RPMI8226 (cell line): ENCODE results near the gene VPS39.
A peak's percentile ranks its signal among the peaks of the same experiment; 100 is the strongest.

Experiments used
- DNase-seq: peaks from one replicate; pipeline ENCODE4 v3.0.0-alpha.2; 2015

VPS39 gene

GRCh38 chr15:42157981-42158765 is 49.9 kb downstream of the VPS39 start:
- no peak for DNase-seq

GRCh38 chr15:42157381-42157780 is 50.7 kb downstream of the VPS39 start:
- no peak for DNase-seq

GRCh38 chr15:42156243-42156922 is 51.7 kb downstream of the VPS39 start, which contains the start of gene PLA2G4F:
Gene PLA2G4F, minus strand, starts transcription at chr15:42156636. Its CDS starts 87 bp downstream, at chr15:42156549.
- peak; percentile 63 for DNase-seq

- DNase-seq = no peak
These were observed 52.4 kb downstream of the VPS39 start for GRCh38 chr15:42155546-42156242.

GRCh38 chr15:42154956-42155355 is 53.1 kb downstream of the VPS39 start:
- no peak for DNase-seq

- DNase-seq = no peak
These were observed 53.7 kb downstream of the VPS39 start for GRCh38 chr15:42154212-42154941.

GRCh38 chr15:42153874-42154211 is 54.3 kb downstream of the VPS39 start:
- no peak for DNase-seq

- no peak for DNase-seq
These were observed 55.0 kb downstream of the VPS39 start for GRCh38 chr15:42152921-42153698.

GRCh38 chr15:42152196-42152920 is 55.7 kb downstream of the VPS39 start:
- peak; percentile 30 for DNase-seq

- DNase-seq = no peak
These were observed 56.4 kb downstream of the VPS39 start for GRCh38 chr15:42151736-42152135.

- no peak for DNase-seq
These were observed 57.0 kb downstream of the VPS39 start for GRCh38 chr15:42151141-42151561.

- DNase-seq = no peak
These were observed 57.7 kb downstream of the VPS39 start for GRCh38 chr15:42150219-42150970.

GRCh38 chr15:42149493-42150218 is 58.4 kb downstream of the VPS39 start:
- DNase-seq = no peak

- DNase-seq = no peak
These were observed 59.2 kb downstream of the VPS39 start for GRCh38 chr15:42148808-42149492.

GRCh38 chr15:42147431-42147735 is 60.7 kb downstream of the VPS39 start:
- no peak for DNase-seq

GRCh38 chr15:42146551-42147430 is 61.3 kb downstream of the VPS39 start:
- no peak for DNase-seq

GRCh38 chr15:42145546-42146455 is 62.3 kb downstream of the VPS39 start:
- no peak for DNase-seq
